ACC112 (cell line): ENCODE measurements around the gene PITPNB.

Source experiments
- H2AFZ ChIP-seq: fragments of 200-600 bp; sonication (generic); one replicate; pipeline ENCODE4 v1.6.0; 2017; ENCODE audit warnings: antibody characterized with exemption, low read length; ENCODE audit not compliant: unreplicated experiment
- H3K27ac ChIP-seq: fragments of 200-600 bp; sonication (generic); 2 replicates; pipeline ENCODE4 v1.5.1; 2014; ENCODE audit warnings: low read depth, mild to moderate bottlenecking, antibody characterized with exemption, low read length, moderate library complexity
- H3K27me3 ChIP-seq: fragments of 200-600 bp; sonication (generic); 2 replicates; pipeline ENCODE4 v1.6.1; 2014; ENCODE audit warnings: mild to moderate bottlenecking, antibody characterized with exemption, low read length, moderate library complexity, mixed read lengths; ENCODE audit not compliant: insufficient read depth
- H3K36me3 ChIP-seq: fragments of 200-600 bp; sonication (generic); 2 replicates; pipeline ENCODE4 v1.6.1; 2016; ENCODE audit warnings: mild to moderate bottlenecking, antibody characterized with exemption, low read length, moderate library complexity, mixed read lengths; ENCODE audit not compliant: insufficient read depth
- H3K4me1 ChIP-seq: fragments of 200-600 bp; sonication (generic); one replicate; pipeline ENCODE4 v1.6.1; 2016; ENCODE audit warnings: low read length, mixed read lengths; ENCODE audit not compliant: insufficient read depth, unreplicated experiment, control insufficient read depth
- H3K4me3 ChIP-seq: fragments of 200-600 bp; sonication (generic); 2 replicates; pipeline ENCODE4 v1.5.1; 2014; ENCODE audit warnings: mild to moderate bottlenecking, low read depth, low read length
- H3K79me2 ChIP-seq: fragments of 200-600 bp; sonication (generic); one replicate; pipeline ENCODE4 v1.6.0; 2016; ENCODE audit warnings: low read length; ENCODE audit not compliant: control insufficient read depth, unreplicated experiment, insufficient read depth

The PITPNB gene

GRCh38 chr22:27870234-27871191 is 48.5 kb downstream of the PITPNB start:
- Histone ChIP-seq H3K36me3 (peaks cover 11% of the 10 kb centered on the region), H2AFZ (no peak overlapping the region), H3K79me2 (peaks cover 25% of the 10 kb centered on the region), H3K4me3 (no peak overlapping the region), H3K4me1 (peaks cover 33% of the 10 kb centered on the region), H3K27me3 (no peaks in the 10 kb centered on the region), H3K27ac (no peak overlapping the region)

- Histone ChIP-seq H3K27ac (peak overlapping the region; percentile 100; the same call in 1 of the 2 replicates), H2AFZ (no peak overlapping the region), H3K27me3 (no peaks in the 10 kb centered on the region), H3K4me1 (peaks cover 36% of the 10 kb centered on the region), H3K4me3 (no peak overlapping the region), H3K79me2 (peaks cover 26% of the 10 kb centered on the region), H3K36me3 (peaks cover 11% of the 10 kb centered on the region)
These were observed 50.2 kb downstream of the PITPNB start for GRCh38 chr22:27868732-27869282.

- Histone ChIP-seq H3K27ac (peak overlapping the region; percentile 100), H3K27me3 (no peaks in the 10 kb centered on the region), H3K4me1 (peaks cover 36% of the 10 kb centered on the region), H3K4me3 (no peak overlapping the region), H2AFZ (no peak overlapping the region), H3K79me2 (peaks cover 32% of the 10 kb centered on the region), H3K36me3 (peaks cover 11% of the 10 kb centered on the region)
These were observed 50.9 kb downstream of the PITPNB start for GRCh38 chr22:27867953-27868731.

GRCh38 chr22:27867085-27867952 is 51.7 kb downstream of the PITPNB start:
- H3K4me3 ChIP-seq = peak overlapping the region; percentile 43; the same call in 1 of the 2 replicates
- peak overlapping the region; percentile 100 for H3K27ac ChIP-seq
- no peaks in the 10 kb centered on the region for H3K27me3 ChIP-seq
- peaks cover 8% of the 10 kb centered on the region; the same call in 1 of the 2 replicates for H3K36me3 ChIP-seq
- H3K79me2 ChIP-seq = peaks cover 32% of the 10 kb centered on the region
- no peak overlapping the region for H2AFZ ChIP-seq
- peaks cover 36% of the 10 kb centered on the region for H3K4me1 ChIP-seq

- peak overlapping the region; percentile 100 for H3K27ac ChIP-seq
- peaks cover 32% of the 10 kb centered on the region for H3K79me2 ChIP-seq
- H3K27me3 ChIP-seq = no peaks in the 10 kb centered on the region
- peaks cover 4% of the 10 kb centered on the region; the same call in 1 of the 2 replicates for H3K36me3 ChIP-seq
- peak overlapping the region; percentile 43; the same call in 1 of the 2 replicates for H3K4me3 ChIP-seq
- peaks cover 36% of the 10 kb centered on the region for H3K4me1 ChIP-seq
- no peak overlapping the region for H2AFZ ChIP-seq
These were observed 52.6 kb downstream of the PITPNB start for GRCh38 chr22:27866135-27867084.

DNA sequence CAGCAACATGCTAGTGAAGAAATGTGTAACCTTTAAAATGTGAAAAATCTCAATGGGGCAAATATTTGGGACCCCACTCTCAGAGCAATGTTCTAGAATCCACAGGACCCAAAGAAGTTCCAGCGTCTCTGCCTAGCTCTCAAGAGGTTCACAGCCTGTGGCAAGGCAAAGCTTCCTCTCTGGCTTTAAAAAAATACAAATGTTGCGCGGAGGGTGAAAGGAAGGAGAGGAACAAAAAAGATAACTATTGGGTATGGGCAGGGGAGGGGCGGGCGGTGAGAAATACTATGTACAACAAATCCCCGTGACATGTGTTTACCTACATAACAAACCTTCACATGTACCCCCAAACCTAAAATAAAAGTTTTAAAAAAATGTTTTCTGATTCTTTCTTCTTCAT is 53.6 kb downstream of the PITPNB start:
- peak overlapping the region; percentile 100 for H3K27ac ChIP-seq
- no peak overlapping the region for H2AFZ ChIP-seq
- peaks cover 32% of the 10 kb centered on the region for H3K79me2 ChIP-seq
- 0 out of 2 replicates have a peak overlapping the region, but pooled peaks have one; percentile 29 for H3K4me3 ChIP-seq
- no peaks in the 10 kb centered on the region for H3K27me3 ChIP-seq
- H3K4me1 ChIP-seq = peaks cover 36% of the 10 kb centered on the region
- peaks cover 4% of the 10 kb centered on the region; the same call in 1 of the 2 replicates for H3K36me3 ChIP-seq

GRCh38 chr22:27863556-27863955 is 55.5 kb downstream of the PITPNB start:
- Histone ChIP-seq H3K36me3 (peaks cover 4% of the 10 kb centered on the region), H3K27ac (no peak overlapping the region; the same call in 1 of the 2 replicates), H3K79me2 (peaks cover 26% of the 10 kb centered on the region), H3K4me3 (no peak overlapping the region), H2AFZ (no peak overlapping the region), H3K27me3 (no peaks in the 10 kb centered on the region), H3K4me1 (peaks cover 39% of the 10 kb centered on the region)

DNA sequence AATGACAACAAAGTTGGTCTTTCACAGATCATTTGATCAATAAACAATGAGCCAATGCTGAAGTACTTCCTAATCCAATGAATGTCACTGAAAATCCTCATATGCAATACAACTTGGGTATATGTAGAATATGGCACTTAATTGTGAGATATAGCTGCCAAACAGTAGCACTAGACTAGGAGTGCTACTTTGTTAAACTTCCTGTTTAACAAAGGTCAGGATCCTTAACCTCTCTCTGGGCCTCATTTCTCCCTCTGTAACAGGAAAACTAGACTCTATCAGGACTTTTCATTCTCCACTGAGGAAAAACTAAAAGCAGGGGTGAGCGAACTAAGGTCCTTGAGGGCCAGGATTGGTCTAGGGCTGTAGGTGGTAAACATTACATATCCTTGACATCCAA is 56.1 kb downstream of the PITPNB start:
- Histone ChIP-seq H3K79me2 (peaks cover 21% of the 10 kb centered on the region), H3K4me1 (peaks cover 33% of the 10 kb centered on the region), H3K36me3 (peaks cover 4% of the 10 kb centered on the region), H2AFZ (no peak overlapping the region), H3K27ac (no peak overlapping the region), H3K27me3 (no peaks in the 10 kb centered on the region), H3K4me3 (no peak overlapping the region)

GRCh38 chr22:27859336-27859735 is 59.7 kb downstream of the PITPNB start:
- Histone ChIP-seq H3K27me3 (no peaks in the 10 kb centered on the region), H3K79me2 (peaks cover 11% of the 10 kb centered on the region), H3K27ac (peak overlapping the region; percentile 41; the same call in 1 of the 2 replicates), H3K4me3 (peak overlapping the region; percentile 42; the same call in 1 of the 2 replicates), H3K4me1 (peaks cover 8% of the 10 kb centered on the region), H3K36me3 (no peaks in the 10 kb centered on the region; the same call in 1 of the 2 replicates), H2AFZ (no peak overlapping the region)
